Trophoblast cell (in vitro differentiated cells and primary cell): Measurements from ENCODE around the gene DXO.

Experiments
- DNase-seq, 2 donors: peaks; one replicate each; pipeline ENCODE4 v3.0.0-alpha.2; 2016
- H2AFZ ChIP-seq: 2 replicates; pipeline ENCODE4 v1.6.1; 2013; ENCODE audit warnings: low read length, moderate library complexity, mild to moderate bottlenecking; ENCODE audit not compliant: insufficient read depth, poor library complexity
- H2AK5ac ChIP-seq: 2 replicates; pipeline ENCODE4 v1.6.1; 2013; ENCODE audit warnings: mild to moderate bottlenecking, low read length
- H2BK120ac ChIP-seq: 2 replicates; pipeline ENCODE4 v1.6.1; 2013; ENCODE audit warnings: low read length, mild to moderate bottlenecking, moderate library complexity; ENCODE audit not compliant: insufficient read depth, poor library complexity
- H2BK12ac ChIP-seq: 2 replicates; pipeline ENCODE4 v1.6.1; 2013; ENCODE audit warnings: mild to moderate bottlenecking, low read length, moderate library complexity
- H2BK5ac ChIP-seq: 2 replicates; pipeline ENCODE4 v1.6.1; 2013; ENCODE audit warnings: low read length, low read depth, moderate library complexity, mild to moderate bottlenecking; ENCODE audit not compliant: poor library complexity
- H3K14ac ChIP-seq: 2 replicates; pipeline ENCODE4 v1.6.1; 2013; ENCODE audit warnings: mild to moderate bottlenecking, low read length
- H3K18ac ChIP-seq: 2 replicates; pipeline ENCODE4 v1.6.1; 2013; ENCODE audit warnings: mild to moderate bottlenecking, low read length
- H3K23ac ChIP-seq: 2 replicates; pipeline ENCODE4 v1.6.1; 2013; ENCODE audit warnings: low read length
- H3K27ac ChIP-seq: 2 replicates; pipeline ENCODE4 v1.5.1; 2013; ENCODE audit warnings: low read depth, mild to moderate bottlenecking, inconsistent platforms, low read length, moderate library complexity
- H3K27me3 ChIP-seq: 2 replicates; pipeline ENCODE4 v1.6.1; 2013; ENCODE audit warnings: inconsistent platforms, mild to moderate bottlenecking, low read length, moderate library complexity; ENCODE audit not compliant: insufficient read depth
- H3K36me3 ChIP-seq, 2 experiments: 1 replicate in 1 of 2; 2 replicates in 1 of 2; pipeline ENCODE4 v1.6.1; 2013; ENCODE audit warnings: low read length in 2 of 2, mild to moderate bottlenecking in 2 of 2, moderate library complexity in 1 of 2; ENCODE audit not compliant: insufficient read depth in 2 of 2, control insufficient read depth in 1 of 2
- H3K4ac ChIP-seq: 2 replicates; pipeline ENCODE4 v1.6.1; 2013; ENCODE audit warnings: low read depth, mild to moderate bottlenecking, low read length, moderate library complexity
- H3K4me1 ChIP-seq, 2 experiments: 1 replicate in 1 of 2; 2 replicates in 1 of 2; pipeline ENCODE4 v1.6.1; 2013; ENCODE audit warnings: low read length in 2 of 2, mild to moderate bottlenecking in 2 of 2, moderate library complexity in 1 of 2; ENCODE audit not compliant: insufficient read depth in 2 of 2, control insufficient read depth in 1 of 2
- H3K4me2 ChIP-seq: 2 replicates; pipeline ENCODE4 v1.6.1; 2013; ENCODE audit warnings: inconsistent platforms, mild to moderate bottlenecking, low read length, moderate library complexity
- H3K4me3 ChIP-seq: 2 replicates; pipeline ENCODE4 v1.5.1; 2013; ENCODE audit warnings: mild to moderate bottlenecking, low read depth, low read length, inconsistent platforms
- H3K79me1 ChIP-seq: one replicate; pipeline ENCODE4 v1.6.1; 2013; ENCODE audit warnings: low read length
- H3K79me2 ChIP-seq: 2 replicates; pipeline ENCODE4 v1.6.1; 2013; ENCODE audit warnings: low read length, mild to moderate bottlenecking; ENCODE audit not compliant: control insufficient read depth, insufficient read depth, poor library complexity
- H3K9ac ChIP-seq: 2 replicates; pipeline ENCODE4 v1.6.1; 2013; ENCODE audit warnings: mild to moderate bottlenecking, low read length
- H3K9me3 ChIP-seq: 2 replicates; pipeline ENCODE4 v1.6.1; 2013; ENCODE audit warnings: low read depth, mild to moderate bottlenecking, control low read depth, inconsistent platforms, low read length; ENCODE audit not compliant: insufficient read depth
- H4K12ac ChIP-seq: 2 replicates; pipeline ENCODE4 v1.6.1; 2013; ENCODE audit warnings: low read depth, mild to moderate bottlenecking, low read length, moderate library complexity
- H4K8ac ChIP-seq: 2 replicates; pipeline ENCODE4 v1.6.1; 2013; ENCODE audit warnings: low read depth, mild to moderate bottlenecking, low read length, moderate library complexity
- H4K91ac ChIP-seq: one replicate; pipeline ENCODE4 v1.6.1; 2013; ENCODE audit warnings: low read depth, mild to moderate bottlenecking, low read length, moderate library complexity
- WGBS: extraction: QIAGEN DNeasy Blood & Tissue Kit; methylation state at CpG from one replicate; pipeline ENCODE4 v1.1.7; 2013; ENCODE audit warnings: missing lambda C conversion rate; ENCODE audit not compliant: insufficient read length, insufficient coverage; ENCODE audit errors: extremely low coverage; 5-methylcytosine and 5-hydroxymethylcytosine counted together

Gene DXO

GRCh38 chr6:31940256-31940664, 31.7 kb downstream of the DXO start:
- H3K4me2 ChIP-seq = no peak overlapping the region
- peaks cover 7% of the 10 kb centered on the region for H3K9me3 ChIP-seq

GRCh38 chr6:31935823-31936222, 36.1 kb downstream of the DXO start:
- H3K36me3 ChIP-seq = no peaks in the 10 kb centered on the region
- H2BK12ac ChIP-seq = no peak overlapping the region
- no peak overlapping the region for H2AFZ ChIP-seq
- H3K27me3 ChIP-seq = no peaks in the 10 kb centered on the region
- no peaks in the 10 kb centered on the region for H3K9me3 ChIP-seq
- no peak overlapping the region for H2BK120ac ChIP-seq
- H2AK5ac ChIP-seq = no peak overlapping the region
- no peak overlapping the region for H4K91ac ChIP-seq
- no peak overlapping the region for H4K8ac ChIP-seq
- H3K4me3 ChIP-seq = no peak overlapping the region
- no peak overlapping the region for H3K27ac ChIP-seq
- no peaks in the 10 kb centered on the region for H3K4me1 ChIP-seq
- no peaks in the 10 kb centered on the region for H3K79me2 ChIP-seq
- no peak overlapping the region for H3K4ac ChIP-seq
- no peak overlapping the region for H3K9ac ChIP-seq
- H4K12ac ChIP-seq = no peak overlapping the region
- H2BK5ac ChIP-seq = no peak overlapping the region
- no peak overlapping the region for H3K4me2 ChIP-seq
- WGBS = no CpG with 5 or more reads among the region's 9 CpGs
- no peaks in the 10 kb centered on the region for H3K79me1 ChIP-seq
- H3K18ac ChIP-seq = no peak overlapping the region
- DNase-seq = no peak
- no peak overlapping the region for H3K14ac ChIP-seq
- H3K23ac ChIP-seq = no peak overlapping the region

More at GRCh38 chr6:31940256-31940664, 31.7 kb downstream of the DXO start:
- H2BK120ac ChIP-seq = no peak overlapping the region
- H2BK12ac ChIP-seq = no peak overlapping the region
- H3K4me3 ChIP-seq = no peak overlapping the region
- no peaks in the 10 kb centered on the region for H3K27me3 ChIP-seq
- no peaks in the 10 kb centered on the region for H3K79me2 ChIP-seq
- no peak overlapping the region for H4K12ac ChIP-seq
- no peaks in the 10 kb centered on the region for H3K36me3 ChIP-seq
- H3K4me1 ChIP-seq = no peaks in the 10 kb centered on the region
- DNase-seq = no peak
- no peak overlapping the region for H3K27ac ChIP-seq
- H2AK5ac ChIP-seq = no peak overlapping the region
- H3K14ac ChIP-seq = no peak overlapping the region
- no peak overlapping the region for H4K8ac ChIP-seq
- WGBS = no CpG with 5 or more reads among the region's 6 CpGs
- no peak overlapping the region for H3K4ac ChIP-seq
- no peaks in the 10 kb centered on the region for H3K79me1 ChIP-seq
- no peak overlapping the region for H3K18ac ChIP-seq
- H3K23ac ChIP-seq = no peak overlapping the region
- H2AFZ ChIP-seq = no peak overlapping the region
- no peak overlapping the region for H4K91ac ChIP-seq
- no peak overlapping the region for H3K9ac ChIP-seq
- no peak overlapping the region for H2BK5ac ChIP-seq

- Histone ChIP-seq H2BK12ac (no peak overlapping the region), H4K91ac (no peak overlapping the region), H3K4me3 (no peak overlapping the region), H2AK5ac (no peak overlapping the region), H2BK120ac (no peak overlapping the region), H3K4me2 (no peak overlapping the region), H3K9ac (no peak overlapping the region), H3K4ac (no peak overlapping the region), H3K79me2 (no peaks in the 10 kb centered on the region), H2AFZ (no peak overlapping the region), H4K12ac (no peak overlapping the region), H3K79me1 (no peaks in the 10 kb centered on the region), H3K4me1 (no peaks in the 10 kb centered on the region), H3K18ac (no peak overlapping the region), H3K36me3 (no peaks in the 10 kb centered on the region), H3K9me3 (no peaks in the 10 kb centered on the region), H3K14ac (no peak overlapping the region), H2BK5ac (no peak overlapping the region), H3K27me3 (no peaks in the 10 kb centered on the region), H3K27ac (no peak overlapping the region), H3K23ac (no peak overlapping the region), H4K8ac (no peak overlapping the region)
- DNase-seq = no peak
- WGBS = no CpG with 5 or more reads among the region's 3 CpGs
These were observed 36.9 kb downstream of the DXO start for GRCh38 chr6:31935021-31935420.

GRCh38 chr6:31933537-31933936, 38.4 kb downstream of the DXO start:
- H3K18ac ChIP-seq = no peak overlapping the region
- H3K9me3 ChIP-seq = no peaks in the 10 kb centered on the region
- H3K27me3 ChIP-seq = no peaks in the 10 kb centered on the region
- H3K4me3 ChIP-seq = no peak overlapping the region
- H3K27ac ChIP-seq = no peak overlapping the region
- WGBS = no CpG with 5 or more reads among the region's 19 CpGs
- no peak overlapping the region for H2BK120ac ChIP-seq
- H4K8ac ChIP-seq = no peak overlapping the region
- no peaks in the 10 kb centered on the region for H3K79me2 ChIP-seq
- H4K12ac ChIP-seq = no peak overlapping the region
- H2BK5ac ChIP-seq = no peak overlapping the region
- no peak overlapping the region for H3K14ac ChIP-seq
- no peak overlapping the region for H4K91ac ChIP-seq
- H2BK12ac ChIP-seq = no peak overlapping the region
- H2AK5ac ChIP-seq = no peak overlapping the region
- no peaks in the 10 kb centered on the region for H3K4me1 ChIP-seq
- H2AFZ ChIP-seq = no peak overlapping the region
- DNase-seq = no peak
- no peaks in the 10 kb centered on the region for H3K79me1 ChIP-seq
- no peak overlapping the region for H3K4ac ChIP-seq
- H3K23ac ChIP-seq = no peak overlapping the region
- H3K4me2 ChIP-seq = no peak overlapping the region
- H3K9ac ChIP-seq = no peak overlapping the region
- H3K36me3 ChIP-seq = no peaks in the 10 kb centered on the region
